GM23338 (cell line): ENCODE results near the gene FANCD2OS. TPM values are rescaled to one million over a fixed set of nuclear protein-coding genes. Genes with fewer than 3 reads are reported as not detected.

Experiments
- ATAC-seq: fragments of 200-7000 bp; cut with Tn5 transposase; 3 replicates; pipeline ENCODE4 v1.9.1; 2020
- DNase-seq: peaks from one replicate; pipeline ENCODE4 v3.0.0-alpha.2; 2015; ENCODE audit warnings: low spot score
- H2AFZ ChIP-seq: fragments of 200-600 bp; sonication (generic); 2 replicates; pipeline ENCODE4 v1.8.0; 2016; ENCODE audit warnings: antibody characterized with exemption, mild to moderate bottlenecking, moderate library complexity
- H3F3A ChIP-seq: fragments of 200-600 bp; sonication (generic); replicated peaks from 2 replicates; pipeline ENCODE4 v1.8.0; 2017; ENCODE audit warnings: antibody characterized with exemption, mixed run types, low read depth
- H3K27ac ChIP-seq: fragments of 200-600 bp; sonication (generic); 2 replicates; pipeline ENCODE4 v1.6.1; 2016; ENCODE audit warnings: low read depth
- H3K27me3 ChIP-seq: fragments of 200-600 bp; sonication (generic); 2 replicates; pipeline ENCODE4 v1.8.0; 2016; ENCODE audit warnings: mild to moderate bottlenecking, mixed run types, moderate library complexity; ENCODE audit not compliant: insufficient read depth
- H3K36me3 ChIP-seq: fragments of 200-600 bp; sonication (generic); 2 replicates; pipeline ENCODE4 v1.8.0; 2016; ENCODE audit warnings: mild to moderate bottlenecking; ENCODE audit not compliant: insufficient read depth
- H3K4me1 ChIP-seq: fragments of 200-600 bp; sonication (generic); 2 replicates; pipeline ENCODE4 v1.8.0; 2016; ENCODE audit warnings: mild to moderate bottlenecking, moderate library complexity; ENCODE audit not compliant: insufficient read depth
- H3K4me2 ChIP-seq: fragments of 200-600 bp; sonication (generic); 2 replicates; pipeline ENCODE4 v1.7.1; 2017; ENCODE audit warnings: mixed run types
- H3K4me3 ChIP-seq: fragments of 200-600 bp; sonication (generic); 2 replicates; pipeline ENCODE4 v1.6.1; 2016; ENCODE audit warnings: mixed run types
- H3K79me2 ChIP-seq: fragments of 200-600 bp; sonication (generic); replicated peaks from 2 replicates; pipeline ENCODE4 v1.8.0; 2017; ENCODE audit warnings: mild to moderate bottlenecking; ENCODE audit not compliant: insufficient read depth
- H3K9me2 ChIP-seq: fragments of 200-600 bp; sonication (generic); 2 replicates; pipeline ENCODE4 v1.8.0; 2017; ENCODE audit not compliant: insufficient read depth
- H4K20me1 ChIP-seq: fragments of 200-600 bp; sonication (generic); replicated peaks from 2 replicates; pipeline ENCODE4 v1.8.0; 2017; ENCODE audit warnings: mild to moderate bottlenecking; ENCODE audit not compliant: insufficient read depth
- H3K27ac Mint-ChIP-seq: 2 replicates; pipeline ENCODE4 v1.8.0; 2020; ENCODE audit warnings: inconsistent platforms, mild to moderate bottlenecking, moderate library complexity, mixed read lengths
- H3K27me3 Mint-ChIP-seq: 3 replicates; pipeline ENCODE4 v1.8.0; 2022; ENCODE audit warnings: low read depth, mild to moderate bottlenecking, moderate library complexity, mixed read lengths, inconsistent platforms; ENCODE audit not compliant: insufficient read depth, poor library complexity
- H3K36me3 Mint-ChIP-seq: 3 replicates; pipeline ENCODE4 v1.8.0; 2021; ENCODE audit warnings: low read depth, mild to moderate bottlenecking, inconsistent platforms, moderate library complexity, mixed read lengths
- H3K4me1 Mint-ChIP-seq: 3 replicates; pipeline ENCODE4 v1.8.0; 2020; ENCODE audit warnings: mild to moderate bottlenecking, inconsistent platforms, mixed read lengths
- H3K4me3 Mint-ChIP-seq: 3 replicates; pipeline ENCODE4 v1.8.0; 2021; ENCODE audit warnings: moderate library complexity, mild to moderate bottlenecking, inconsistent platforms, mixed read lengths
- H3K9me3 Mint-ChIP-seq: 3 replicates; pipeline ENCODE4 v1.8.0; 2020; ENCODE audit warnings: moderate library complexity, mild to moderate bottlenecking, inconsistent platforms, mixed read lengths
- CREB1 ChIP-seq: fragments of 250-450 bp; sonication (Bioruptor Pico); IDR thresholded peaks from 2 replicates; pipeline ENCODE4 v1.5.0; 2020; ENCODE audit warnings: low read depth, mild to moderate bottlenecking, moderate library complexity
- EZH2phosphoT487 ChIP-seq: fragments of 200-600 bp; sonication (generic); IDR thresholded peaks from one replicate; pipeline ENCODE4 v1.8.1; 2018; ENCODE audit warnings: antibody characterized with exemption; ENCODE audit not compliant: unreplicated experiment
- JUNB ChIP-seq: IDR thresholded peaks from one replicate; pipeline ENCODE4 v1.6.1; 2016; ENCODE audit warnings: antibody characterized with exemption; ENCODE audit not compliant: unreplicated experiment
- POLR2AphosphoS5 ChIP-seq: IDR thresholded peaks from 2 replicates; pipeline ENCODE4 v1.6.1; 2016; ENCODE audit warnings: antibody characterized with exemption, low read depth
- STAT1 ChIP-seq: IDR thresholded peaks from one replicate; pipeline ENCODE4 v1.6.1; 2016; ENCODE audit warnings: antibody characterized with exemption; ENCODE audit not compliant: unreplicated experiment
- ZNF114 ChIP-seq: fragments of 250-450 bp; sonication (Bioruptor Pico); IDR thresholded peaks from 2 replicates; pipeline ENCODE4 v1.5.0; 2020; ENCODE audit warnings: mild to moderate bottlenecking, moderate library complexity
- ZNF331 ChIP-seq: fragments of 250-450 bp; sonication (Bioruptor Pico); IDR thresholded peaks from 2 replicates; pipeline ENCODE4 v1.5.0; 2020; ENCODE audit warnings: low read depth, mild to moderate bottlenecking, moderate library complexity
- polyA plus RNA-seq: library from polyadenylated mRNA; unstranded; fragments of >200 nt; fragmentation: Nextera tagmentation; extraction: Ambion mirVana; gene quantifications from 2 replicates; pipeline ENCODE4 v1.2.1, GENCODE V29; 2016
- total RNA-seq: library from RNA; depleted of rRNA; stranded (reverse); fragments of >200 nt; shearing (Covaris generic); gene quantifications from 2 replicates; pipeline ENCODE4 v1.2.3, GENCODE V29; 2014
- TF ChIP-seq, protein P1 (sequence below): IDR thresholded peaks from one replicate; pipeline ENCODE4 v1.6.1; 2018; ENCODE audit warnings: antibody characterized with exemption; ENCODE audit not compliant: unreplicated experiment
- TF ChIP-seq, protein P2 (sequence below), 2 experiments: fragments of 200-600 bp in 1 of 2; sonication (generic) in 1 of 2; conservative IDR thresholded peaks; 2 replicates each; pipeline versions ENCODE4 v1.5.1 to v1.6.1; 2016 to 2017; ENCODE audit warnings: antibody characterized with exemption in 2 of 2, low read depth in 2 of 2, mild to moderate bottlenecking in 2 of 2, moderate library complexity in 1 of 2

The FANCD2OS gene
- total and polyA plus RNA-seq, 2 experiments from 2014 or later = 0.94 TPM; not detected in 1

DNA sequence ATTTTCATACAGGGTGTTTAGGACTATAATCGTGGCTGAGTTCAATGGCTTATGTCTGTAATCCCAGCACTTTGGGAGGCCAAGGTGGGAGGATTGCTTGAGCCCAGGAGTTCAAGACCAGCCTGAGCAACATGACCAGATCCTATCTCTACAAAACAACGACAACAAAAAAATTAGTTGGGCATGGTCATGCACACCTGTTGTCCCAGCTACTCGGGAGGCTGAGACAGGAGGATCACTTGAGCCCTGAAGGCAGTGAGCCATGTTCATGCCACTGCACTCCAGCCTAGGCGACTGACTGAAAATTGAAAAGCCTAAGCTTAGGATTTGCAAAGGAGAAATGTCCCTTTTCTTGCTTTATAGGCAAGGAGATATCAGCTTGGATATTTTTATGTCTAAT lies 8.9 kb upstream of the FANCD2OS start (continued):
- TF ChIP-seq, protein P1, sequence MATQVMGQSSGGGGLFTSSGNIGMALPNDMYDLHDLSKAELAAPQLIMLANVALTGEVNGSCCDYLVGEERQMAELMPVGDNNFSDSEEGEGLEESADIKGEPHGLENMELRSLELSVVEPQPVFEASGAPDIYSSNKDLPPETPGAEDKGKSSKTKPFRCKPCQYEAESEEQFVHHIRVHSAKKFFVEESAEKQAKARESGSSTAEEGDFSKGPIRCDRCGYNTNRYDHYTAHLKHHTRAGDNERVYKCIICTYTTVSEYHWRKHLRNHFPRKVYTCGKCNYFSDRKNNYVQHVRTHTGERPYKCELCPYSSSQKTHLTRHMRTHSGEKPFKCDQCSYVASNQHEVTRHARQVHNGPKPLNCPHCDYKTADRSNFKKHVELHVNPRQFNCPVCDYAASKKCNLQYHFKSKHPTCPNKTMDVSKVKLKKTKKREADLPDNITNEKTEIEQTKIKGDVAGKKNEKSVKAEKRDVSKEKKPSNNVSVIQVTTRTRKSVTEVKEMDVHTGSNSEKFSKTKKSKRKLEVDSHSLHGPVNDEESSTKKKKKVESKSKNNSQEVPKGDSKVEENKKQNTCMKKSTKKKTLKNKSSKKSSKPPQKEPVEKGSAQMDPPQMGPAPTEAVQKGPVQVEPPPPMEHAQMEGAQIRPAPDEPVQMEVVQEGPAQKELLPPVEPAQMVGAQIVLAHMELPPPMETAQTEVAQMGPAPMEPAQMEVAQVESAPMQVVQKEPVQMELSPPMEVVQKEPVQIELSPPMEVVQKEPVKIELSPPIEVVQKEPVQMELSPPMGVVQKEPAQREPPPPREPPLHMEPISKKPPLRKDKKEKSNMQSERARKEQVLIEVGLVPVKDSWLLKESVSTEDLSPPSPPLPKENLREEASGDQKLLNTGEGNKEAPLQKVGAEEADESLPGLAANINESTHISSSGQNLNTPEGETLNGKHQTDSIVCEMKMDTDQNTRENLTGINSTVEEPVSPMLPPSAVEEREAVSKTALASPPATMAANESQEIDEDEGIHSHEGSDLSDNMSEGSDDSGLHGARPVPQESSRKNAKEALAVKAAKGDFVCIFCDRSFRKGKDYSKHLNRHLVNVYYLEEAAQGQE = no peak
- no peak for TF ChIP-seq POLR2AphosphoS5
- TF ChIP-seq ZNF114 (CRISPR knock-in tag) = no peak

DNA sequence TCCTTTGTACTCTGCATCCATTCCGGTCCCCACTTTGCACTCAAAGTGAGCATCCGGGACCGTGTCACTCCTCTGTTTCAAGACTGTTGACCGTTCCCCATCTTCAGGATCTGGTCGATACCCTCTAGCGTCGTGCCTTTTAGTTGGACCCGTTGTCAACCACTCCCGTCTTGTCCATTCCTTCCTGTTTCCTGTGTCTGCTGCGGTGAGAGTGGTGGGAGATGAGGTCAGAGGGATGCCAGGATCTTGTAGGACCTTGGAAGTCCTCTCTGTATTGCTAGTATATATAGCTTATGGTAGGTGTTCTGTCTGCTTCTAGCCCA lies 8.0 kb upstream of the FANCD2OS start:
- TF ChIP-seq ZNF331 (CRISPR knock-in tag) = no peak
- TF ChIP-seq, protein P2, sequence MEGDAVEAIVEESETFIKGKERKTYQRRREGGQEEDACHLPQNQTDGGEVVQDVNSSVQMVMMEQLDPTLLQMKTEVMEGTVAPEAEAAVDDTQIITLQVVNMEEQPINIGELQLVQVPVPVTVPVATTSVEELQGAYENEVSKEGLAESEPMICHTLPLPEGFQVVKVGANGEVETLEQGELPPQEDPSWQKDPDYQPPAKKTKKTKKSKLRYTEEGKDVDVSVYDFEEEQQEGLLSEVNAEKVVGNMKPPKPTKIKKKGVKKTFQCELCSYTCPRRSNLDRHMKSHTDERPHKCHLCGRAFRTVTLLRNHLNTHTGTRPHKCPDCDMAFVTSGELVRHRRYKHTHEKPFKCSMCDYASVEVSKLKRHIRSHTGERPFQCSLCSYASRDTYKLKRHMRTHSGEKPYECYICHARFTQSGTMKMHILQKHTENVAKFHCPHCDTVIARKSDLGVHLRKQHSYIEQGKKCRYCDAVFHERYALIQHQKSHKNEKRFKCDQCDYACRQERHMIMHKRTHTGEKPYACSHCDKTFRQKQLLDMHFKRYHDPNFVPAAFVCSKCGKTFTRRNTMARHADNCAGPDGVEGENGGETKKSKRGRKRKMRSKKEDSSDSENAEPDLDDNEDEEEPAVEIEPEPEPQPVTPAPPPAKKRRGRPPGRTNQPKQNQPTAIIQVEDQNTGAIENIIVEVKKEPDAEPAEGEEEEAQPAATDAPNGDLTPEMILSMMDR (conservative IDR thresholded peaks at IDR 0.05; ENCODE audit: low read depth in 2 of 2) = no peak
- TF ChIP-seq, protein P1 = no peak
- TF ChIP-seq ZNF114 (CRISPR knock-in tag) = no peak
- TF ChIP-seq JUNB = no peak
- TF ChIP-seq STAT1 = no peak
- TF ChIP-seq CREB1 (CRISPR knock-in tag) = no peak
- TF ChIP-seq EZH2phosphoT487 = no peak
- Histone ChIP-seq H4K20me1 (peaks cover 13% of the 10 kb centered on the region; the same call in 1 of the 2 replicates), H2AFZ (peak overlapping the region; percentile 87; the same call in 1 of the 2 replicates), H3K27ac (no peak overlapping the region; the same call in 1 of the 2 replicates), H3K79me2 (peaks cover 53% of the 10 kb centered on the region), H3K27me3 (no peaks in the 10 kb centered on the region), H3F3A (0 out of 2 replicates have a peak, but pooled peaks cover 4% of the 10 kb centered on the region), H3K4me3 (peak overlapping the region; percentile 98), H3K9me2 (no peaks in the 10 kb centered on the region), H3K36me3 (peaks cover 5% of the 10 kb centered on the region; the same call in 1 of the 2 replicates), H3K4me1 (peaks cover 4% of the 10 kb centered on the region), H3K4me2 (peak overlapping the region; percentile 96)
- Mint-ChIP-seq H3K27ac (peak overlapping the region; percentile 66; the same call in 1 of the 2 replicates), H3K4me3 (peak overlapping the region; percentile 99), H3K4me1 (peaks cover 6% of the 10 kb centered on the region), H3K36me3 (peaks cover 9% of the 10 kb centered on the region; the same call in 1 of the 3 replicates), H3K9me3 (no peaks in the 10 kb centered on the region; the same call in 2 of the 3 replicates), H3K27me3 (peaks cover 10% of the 10 kb centered on the region)
- DNase-seq = no peak
- peak; percentile 24 for ATAC-seq
